DND-41 (cell line): ENCODE results near the gene OBSL1.

Source experiments
- EZH2 ChIP-seq: IDR thresholded peaks from 3 replicates; pipeline ENCODE4 v1.6.1; 2012; ENCODE audit warnings: borderline replicate concordance, low read depth, mild to moderate bottlenecking, moderate library complexity, low read length, inconsistent platforms; ENCODE audit not compliant: severe bottlenecking
- TF ChIP-seq, protein P1 (sequence below): IDR thresholded peaks from 2 replicates; pipeline ENCODE4 v1.5.1; 2012; ENCODE audit warnings: borderline replicate concordance, low read length, moderate library complexity, mild to moderate bottlenecking; ENCODE audit not compliant: poor library complexity, severe bottlenecking; ENCODE audit errors: extremely low read depth

DNA sequence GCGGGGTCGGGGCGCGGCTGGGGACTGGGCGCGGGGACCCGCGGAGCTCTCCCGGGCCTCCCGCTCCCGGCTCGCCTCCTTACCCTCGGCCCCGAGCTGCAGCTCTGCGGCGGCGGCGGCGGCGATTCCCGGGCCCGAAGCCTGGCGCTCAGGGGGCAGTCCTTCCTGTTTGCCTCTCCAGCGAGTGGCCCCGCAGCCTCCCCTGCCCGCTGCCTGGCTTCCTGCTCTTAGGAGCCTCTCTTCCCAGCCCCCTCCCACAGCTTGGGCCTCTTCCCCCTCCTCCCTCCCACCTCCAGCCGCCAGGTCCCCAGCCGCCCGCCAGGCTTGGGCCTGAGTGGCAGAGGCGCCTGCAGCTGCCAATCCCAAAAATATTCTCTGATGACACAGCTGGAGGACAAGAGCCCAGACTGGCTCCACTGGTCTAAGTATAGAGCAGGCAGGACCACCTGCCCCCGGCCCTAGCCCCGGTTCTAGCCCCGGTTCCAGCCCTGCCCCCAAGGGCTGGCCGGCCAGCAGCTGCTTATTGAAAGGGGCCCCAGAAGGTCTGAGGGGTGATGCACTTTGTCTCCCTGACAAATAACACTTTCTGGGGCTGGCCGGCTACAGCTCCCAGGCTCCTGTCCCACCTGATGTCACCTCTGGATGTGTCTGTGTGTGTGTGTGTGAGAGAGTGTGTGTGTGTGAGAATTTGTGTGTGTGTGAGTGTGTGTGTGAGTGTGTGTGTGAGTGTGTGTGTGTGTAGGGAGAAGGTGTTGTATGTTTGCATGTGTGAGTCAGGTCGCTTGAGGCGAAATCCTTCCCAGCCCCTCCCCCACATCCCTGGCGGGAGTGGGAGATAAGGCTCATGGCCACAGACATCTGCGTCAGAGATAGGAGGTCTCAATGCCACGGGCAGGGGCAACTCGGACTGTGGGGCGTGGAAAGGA lies at the start of gene OBSL1:
- TF ChIP-seq, protein P1, sequence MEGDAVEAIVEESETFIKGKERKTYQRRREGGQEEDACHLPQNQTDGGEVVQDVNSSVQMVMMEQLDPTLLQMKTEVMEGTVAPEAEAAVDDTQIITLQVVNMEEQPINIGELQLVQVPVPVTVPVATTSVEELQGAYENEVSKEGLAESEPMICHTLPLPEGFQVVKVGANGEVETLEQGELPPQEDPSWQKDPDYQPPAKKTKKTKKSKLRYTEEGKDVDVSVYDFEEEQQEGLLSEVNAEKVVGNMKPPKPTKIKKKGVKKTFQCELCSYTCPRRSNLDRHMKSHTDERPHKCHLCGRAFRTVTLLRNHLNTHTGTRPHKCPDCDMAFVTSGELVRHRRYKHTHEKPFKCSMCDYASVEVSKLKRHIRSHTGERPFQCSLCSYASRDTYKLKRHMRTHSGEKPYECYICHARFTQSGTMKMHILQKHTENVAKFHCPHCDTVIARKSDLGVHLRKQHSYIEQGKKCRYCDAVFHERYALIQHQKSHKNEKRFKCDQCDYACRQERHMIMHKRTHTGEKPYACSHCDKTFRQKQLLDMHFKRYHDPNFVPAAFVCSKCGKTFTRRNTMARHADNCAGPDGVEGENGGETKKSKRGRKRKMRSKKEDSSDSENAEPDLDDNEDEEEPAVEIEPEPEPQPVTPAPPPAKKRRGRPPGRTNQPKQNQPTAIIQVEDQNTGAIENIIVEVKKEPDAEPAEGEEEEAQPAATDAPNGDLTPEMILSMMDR: no peak
- no peak for TF ChIP-seq EZH2
